GM23338 (cell line): ENCODE data around the gene ZFP36L1. TPM values are rescaled to one million over a fixed set of nuclear protein-coding genes. Genes with fewer than 3 reads are reported as not detected.

Experiments used
- ATAC-seq: fragments of 200-7000 bp; cut with Tn5 transposase; 3 replicates; pipeline ENCODE4 v1.9.1; 2020
- DNase-seq: peaks from one replicate; pipeline ENCODE4 v3.0.0-alpha.2; 2015; ENCODE audit warnings: low spot score
- H2AFZ ChIP-seq: fragments of 200-600 bp; sonication (generic); 2 replicates; pipeline ENCODE4 v1.8.0; 2016; ENCODE audit warnings: antibody characterized with exemption, mild to moderate bottlenecking, moderate library complexity
- H3F3A ChIP-seq: fragments of 200-600 bp; sonication (generic); replicated peaks from 2 replicates; pipeline ENCODE4 v1.8.0; 2017; ENCODE audit warnings: antibody characterized with exemption, mixed run types, low read depth
- H3K27ac ChIP-seq: fragments of 200-600 bp; sonication (generic); 2 replicates; pipeline ENCODE4 v1.6.1; 2016; ENCODE audit warnings: low read depth
- H3K27me3 ChIP-seq: fragments of 200-600 bp; sonication (generic); 2 replicates; pipeline ENCODE4 v1.8.0; 2016; ENCODE audit warnings: mild to moderate bottlenecking, mixed run types, moderate library complexity; ENCODE audit not compliant: insufficient read depth
- H3K36me3 ChIP-seq: fragments of 200-600 bp; sonication (generic); 2 replicates; pipeline ENCODE4 v1.8.0; 2016; ENCODE audit warnings: mild to moderate bottlenecking; ENCODE audit not compliant: insufficient read depth
- H3K4me1 ChIP-seq: fragments of 200-600 bp; sonication (generic); 2 replicates; pipeline ENCODE4 v1.8.0; 2016; ENCODE audit warnings: mild to moderate bottlenecking, moderate library complexity; ENCODE audit not compliant: insufficient read depth
- H3K4me2 ChIP-seq: fragments of 200-600 bp; sonication (generic); 2 replicates; pipeline ENCODE4 v1.7.1; 2017; ENCODE audit warnings: mixed run types
- H3K4me3 ChIP-seq: fragments of 200-600 bp; sonication (generic); 2 replicates; pipeline ENCODE4 v1.6.1; 2016; ENCODE audit warnings: mixed run types
- H3K79me2 ChIP-seq: fragments of 200-600 bp; sonication (generic); replicated peaks from 2 replicates; pipeline ENCODE4 v1.8.0; 2017; ENCODE audit warnings: mild to moderate bottlenecking; ENCODE audit not compliant: insufficient read depth
- H3K9me2 ChIP-seq: fragments of 200-600 bp; sonication (generic); 2 replicates; pipeline ENCODE4 v1.8.0; 2017; ENCODE audit not compliant: insufficient read depth
- H4K20me1 ChIP-seq: fragments of 200-600 bp; sonication (generic); replicated peaks from 2 replicates; pipeline ENCODE4 v1.8.0; 2017; ENCODE audit warnings: mild to moderate bottlenecking; ENCODE audit not compliant: insufficient read depth
- H3K27ac Mint-ChIP-seq: 2 replicates; pipeline ENCODE4 v1.8.0; 2020; ENCODE audit warnings: inconsistent platforms, mild to moderate bottlenecking, moderate library complexity, mixed read lengths
- H3K27me3 Mint-ChIP-seq: 3 replicates; pipeline ENCODE4 v1.8.0; 2022; ENCODE audit warnings: low read depth, mild to moderate bottlenecking, moderate library complexity, mixed read lengths, inconsistent platforms; ENCODE audit not compliant: insufficient read depth, poor library complexity
- H3K36me3 Mint-ChIP-seq: 3 replicates; pipeline ENCODE4 v1.8.0; 2021; ENCODE audit warnings: low read depth, mild to moderate bottlenecking, inconsistent platforms, moderate library complexity, mixed read lengths
- H3K4me1 Mint-ChIP-seq: 3 replicates; pipeline ENCODE4 v1.8.0; 2020; ENCODE audit warnings: mild to moderate bottlenecking, inconsistent platforms, mixed read lengths
- H3K4me3 Mint-ChIP-seq: 3 replicates; pipeline ENCODE4 v1.8.0; 2021; ENCODE audit warnings: moderate library complexity, mild to moderate bottlenecking, inconsistent platforms, mixed read lengths
- H3K9me3 Mint-ChIP-seq: 3 replicates; pipeline ENCODE4 v1.8.0; 2020; ENCODE audit warnings: moderate library complexity, mild to moderate bottlenecking, inconsistent platforms, mixed read lengths
- CREB1 ChIP-seq: fragments of 250-450 bp; sonication (Bioruptor Pico); IDR thresholded peaks from 2 replicates; pipeline ENCODE4 v1.5.0; 2020; ENCODE audit warnings: low read depth, mild to moderate bottlenecking, moderate library complexity
- CTCF ChIP-seq, 2 experiments: fragments of 200-600 bp in 1 of 2; sonication (generic) in 1 of 2; conservative IDR thresholded peaks; 2 replicates each; pipeline versions ENCODE4 v1.5.1 to v1.6.1; 2016 to 2017; ENCODE audit warnings: antibody characterized with exemption in 2 of 2, low read depth in 2 of 2, mild to moderate bottlenecking in 2 of 2, moderate library complexity in 1 of 2
- EZH2 ChIP-seq: fragments of 200-600 bp; sonication (generic); IDR thresholded peaks from one replicate; pipeline ENCODE4 v1.8.0; 2017; ENCODE audit warnings: antibody characterized with exemption, mild to moderate bottlenecking, low read depth; ENCODE audit not compliant: unreplicated experiment
- EZH2phosphoT487 ChIP-seq: fragments of 200-600 bp; sonication (generic); IDR thresholded peaks from one replicate; pipeline ENCODE4 v1.8.1; 2018; ENCODE audit warnings: antibody characterized with exemption; ENCODE audit not compliant: unreplicated experiment
- NANOG ChIP-seq: IDR thresholded peaks from 2 replicates; pipeline ENCODE4 v1.6.1; 2016; ENCODE audit warnings: antibody characterized with exemption, borderline replicate concordance
- POLR2AphosphoS5 ChIP-seq: IDR thresholded peaks from 2 replicates; pipeline ENCODE4 v1.6.1; 2016; ENCODE audit warnings: antibody characterized with exemption, low read depth
- polyA plus RNA-seq: library from polyadenylated mRNA; unstranded; fragments of >200 nt; fragmentation: Nextera tagmentation; extraction: Ambion mirVana; gene quantifications from 2 replicates; pipeline ENCODE4 v1.2.1, GENCODE V29; 2016
- total RNA-seq: library from RNA; depleted of rRNA; stranded (reverse); fragments of >200 nt; shearing (Covaris generic); gene quantifications from 2 replicates; pipeline ENCODE4 v1.2.3, GENCODE V29; 2014
- TF ChIP-seq, protein P1 (sequence below): IDR thresholded peaks from one replicate; pipeline ENCODE4 v1.6.1; 2018; ENCODE audit warnings: antibody characterized with exemption; ENCODE audit not compliant: unreplicated experiment

Gene ZFP36L1
- total and polyA plus RNA-seq, 2 experiments from 2014 or later, result 148 to 382 TPM

DNA sequence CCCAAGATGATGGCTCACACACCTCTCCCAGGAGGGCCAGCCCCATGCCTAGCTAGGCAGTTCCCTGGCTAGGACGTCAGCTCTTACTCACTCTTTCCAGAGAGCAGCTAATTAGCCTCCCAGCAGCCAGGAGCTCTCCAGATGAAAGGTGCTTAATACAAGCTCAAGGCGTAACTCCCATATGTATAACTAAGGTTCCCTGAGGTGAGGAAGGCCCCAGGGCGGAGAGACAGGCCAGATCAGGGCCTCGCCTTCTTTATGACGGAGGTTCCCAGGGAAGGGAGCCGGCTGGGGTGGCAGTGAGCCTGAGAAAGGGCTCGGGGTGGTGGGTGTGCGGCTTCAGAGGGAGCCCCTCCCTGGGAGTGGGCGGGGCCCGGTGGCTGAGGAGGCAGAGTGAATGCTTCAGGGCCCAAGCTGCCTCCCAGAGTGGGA lies 26.4 kb upstream of the ZFP36L1 start:
- H3K4me2 ChIP-seq, result no peak overlapping the region
- H3K27ac ChIP-seq, result no peak overlapping the region
- Mint-ChIP-seq H3K36me3 (no peaks in the 10 kb centered on the region), H3K9me3 (no peaks in the 10 kb centered on the region), H3K27ac (no peak overlapping the region), H3K27me3 (peaks cover 18% of the 10 kb centered on the region), H3K4me1 (peaks cover 49% of the 10 kb centered on the region), H3K4me3 (no peak overlapping the region)
- H3K36me3 ChIP-seq, result no peaks in the 10 kb centered on the region; the same call in 1 of the 2 replicates
- 0 out of 2 replicates have a peak, but pooled peaks cover 14% of the 10 kb centered on the region for H3F3A ChIP-seq
- H4K20me1 ChIP-seq, result no peaks in the 10 kb centered on the region
- peaks cover 10% of the 10 kb centered on the region; the same call in 1 of the 2 replicates for H3K79me2 ChIP-seq
- peak overlapping the region; percentile 75; the same call in 1 of the 2 replicates for H2AFZ ChIP-seq
- DNase-seq (peak; percentile 71), ATAC-seq (peak; percentile 47)
- H3K9me2 ChIP-seq, result no peaks in the 10 kb centered on the region; the same call in 1 of the 2 replicates
- no peak for TF ChIP-seq NANOG
- TF ChIP-seq, protein P1, sequence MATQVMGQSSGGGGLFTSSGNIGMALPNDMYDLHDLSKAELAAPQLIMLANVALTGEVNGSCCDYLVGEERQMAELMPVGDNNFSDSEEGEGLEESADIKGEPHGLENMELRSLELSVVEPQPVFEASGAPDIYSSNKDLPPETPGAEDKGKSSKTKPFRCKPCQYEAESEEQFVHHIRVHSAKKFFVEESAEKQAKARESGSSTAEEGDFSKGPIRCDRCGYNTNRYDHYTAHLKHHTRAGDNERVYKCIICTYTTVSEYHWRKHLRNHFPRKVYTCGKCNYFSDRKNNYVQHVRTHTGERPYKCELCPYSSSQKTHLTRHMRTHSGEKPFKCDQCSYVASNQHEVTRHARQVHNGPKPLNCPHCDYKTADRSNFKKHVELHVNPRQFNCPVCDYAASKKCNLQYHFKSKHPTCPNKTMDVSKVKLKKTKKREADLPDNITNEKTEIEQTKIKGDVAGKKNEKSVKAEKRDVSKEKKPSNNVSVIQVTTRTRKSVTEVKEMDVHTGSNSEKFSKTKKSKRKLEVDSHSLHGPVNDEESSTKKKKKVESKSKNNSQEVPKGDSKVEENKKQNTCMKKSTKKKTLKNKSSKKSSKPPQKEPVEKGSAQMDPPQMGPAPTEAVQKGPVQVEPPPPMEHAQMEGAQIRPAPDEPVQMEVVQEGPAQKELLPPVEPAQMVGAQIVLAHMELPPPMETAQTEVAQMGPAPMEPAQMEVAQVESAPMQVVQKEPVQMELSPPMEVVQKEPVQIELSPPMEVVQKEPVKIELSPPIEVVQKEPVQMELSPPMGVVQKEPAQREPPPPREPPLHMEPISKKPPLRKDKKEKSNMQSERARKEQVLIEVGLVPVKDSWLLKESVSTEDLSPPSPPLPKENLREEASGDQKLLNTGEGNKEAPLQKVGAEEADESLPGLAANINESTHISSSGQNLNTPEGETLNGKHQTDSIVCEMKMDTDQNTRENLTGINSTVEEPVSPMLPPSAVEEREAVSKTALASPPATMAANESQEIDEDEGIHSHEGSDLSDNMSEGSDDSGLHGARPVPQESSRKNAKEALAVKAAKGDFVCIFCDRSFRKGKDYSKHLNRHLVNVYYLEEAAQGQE, result peak; percentile 42
- H3K4me1 ChIP-seq, result peaks cover 31% of the 10 kb centered on the region
- H3K27me3 ChIP-seq, result peaks cover 4% of the 10 kb centered on the region; the same call in 1 of the 2 replicates
- no peak overlapping the region for H3K4me3 ChIP-seq

- Mint-ChIP-seq H3K36me3 (no peaks in the 10 kb centered on the region), H3K9me3 (no peaks in the 10 kb centered on the region), H3K27ac (no peak overlapping the region), H3K27me3 (peaks cover 26% of the 10 kb centered on the region), H3K4me3 (no peak overlapping the region), H3K4me1 (peaks cover 61% of the 10 kb centered on the region)
- Histone ChIP-seq H3K27me3 (peaks cover 4% of the 10 kb centered on the region; the same call in 1 of the 2 replicates), H2AFZ (no peak overlapping the region), H4K20me1 (no peaks in the 10 kb centered on the region), H3K27ac (no peak overlapping the region), H3K79me2 (peaks cover 10% of the 10 kb centered on the region; the same call in 1 of the 2 replicates), H3K9me2 (peaks cover 6% of the 10 kb centered on the region; the same call in 1 of the 2 replicates), H3K4me2 (no peak overlapping the region), H3K36me3 (no peaks in the 10 kb centered on the region; the same call in 1 of the 2 replicates), H3F3A (0 out of 2 replicates have a peak, but pooled peaks cover 14% of the 10 kb centered on the region), H3K4me3 (no peak overlapping the region), H3K4me1 (peaks cover 46% of the 10 kb centered on the region)
- ATAC-seq (no peak), DNase-seq (no peak)
- TF ChIP-seq EZH2phosphoT487, result no peak
- no peak for TF ChIP-seq NANOG
- TF ChIP-seq CREB1 (CRISPR knock-in tag), result no peak
- TF ChIP-seq CTCF (conservative IDR thresholded peaks at IDR 0.05; ENCODE audit: low read depth in 2 of 2), result no peak
- TF ChIP-seq POLR2AphosphoS5, result no peak
- TF ChIP-seq EZH2, result no peak
- TF ChIP-seq, protein P1, result no peak
Measured at GRCh38 chr14:68817506-68818212, 24.8 kb upstream of the ZFP36L1 start.
